HG03139 (cell line): ENCODE measurements around the gene NOTCH1.

ENCODE experiments used
- ATAC-seq: cut with Tn5 transposase; IDR thresholded peaks from one replicate; pipeline ENCODE4 v1.9.1; 2021; ENCODE audit not compliant: unreplicated experiment

The NOTCH1 gene

DNA sequence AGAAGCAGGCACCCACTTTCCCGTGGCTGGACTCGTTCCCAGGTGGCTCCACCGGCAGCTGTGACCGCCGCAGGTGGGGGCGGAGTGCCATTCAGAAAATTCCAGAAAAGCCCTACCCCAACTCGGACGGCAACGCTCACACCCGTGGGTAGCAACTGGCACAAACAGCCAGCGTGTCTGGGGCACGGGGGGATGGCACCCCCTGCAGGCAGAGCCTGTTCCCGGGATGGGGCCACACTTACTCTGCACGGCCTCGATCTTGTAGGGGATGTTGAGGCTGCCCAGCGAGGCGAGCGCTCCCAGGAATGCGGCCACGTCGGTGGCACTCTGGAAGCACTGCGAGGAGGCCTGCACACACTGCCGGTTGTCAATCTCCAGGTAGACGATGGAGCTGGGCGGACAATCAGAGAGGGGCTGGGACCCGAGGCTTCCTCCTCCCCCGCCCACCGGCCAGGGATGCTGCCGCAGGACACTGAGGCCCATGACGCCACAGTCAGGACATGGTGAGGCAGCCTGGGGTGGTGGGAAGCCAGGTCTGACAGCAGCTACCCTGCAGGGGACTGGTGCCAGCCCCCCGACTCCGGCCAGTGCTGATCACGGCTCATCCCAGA lies 42.8 kb downstream of the NOTCH1 start:
- ATAC-seq = no peak

- ATAC-seq = no peak
These were observed 43.7 kb downstream of the NOTCH1 start for GRCh38 chr9:136502196-136502595.

GRCh38 chr9:136501686-136502085 lies 44.2 kb downstream of the NOTCH1 start:
- ATAC-seq = no peak

DNA sequence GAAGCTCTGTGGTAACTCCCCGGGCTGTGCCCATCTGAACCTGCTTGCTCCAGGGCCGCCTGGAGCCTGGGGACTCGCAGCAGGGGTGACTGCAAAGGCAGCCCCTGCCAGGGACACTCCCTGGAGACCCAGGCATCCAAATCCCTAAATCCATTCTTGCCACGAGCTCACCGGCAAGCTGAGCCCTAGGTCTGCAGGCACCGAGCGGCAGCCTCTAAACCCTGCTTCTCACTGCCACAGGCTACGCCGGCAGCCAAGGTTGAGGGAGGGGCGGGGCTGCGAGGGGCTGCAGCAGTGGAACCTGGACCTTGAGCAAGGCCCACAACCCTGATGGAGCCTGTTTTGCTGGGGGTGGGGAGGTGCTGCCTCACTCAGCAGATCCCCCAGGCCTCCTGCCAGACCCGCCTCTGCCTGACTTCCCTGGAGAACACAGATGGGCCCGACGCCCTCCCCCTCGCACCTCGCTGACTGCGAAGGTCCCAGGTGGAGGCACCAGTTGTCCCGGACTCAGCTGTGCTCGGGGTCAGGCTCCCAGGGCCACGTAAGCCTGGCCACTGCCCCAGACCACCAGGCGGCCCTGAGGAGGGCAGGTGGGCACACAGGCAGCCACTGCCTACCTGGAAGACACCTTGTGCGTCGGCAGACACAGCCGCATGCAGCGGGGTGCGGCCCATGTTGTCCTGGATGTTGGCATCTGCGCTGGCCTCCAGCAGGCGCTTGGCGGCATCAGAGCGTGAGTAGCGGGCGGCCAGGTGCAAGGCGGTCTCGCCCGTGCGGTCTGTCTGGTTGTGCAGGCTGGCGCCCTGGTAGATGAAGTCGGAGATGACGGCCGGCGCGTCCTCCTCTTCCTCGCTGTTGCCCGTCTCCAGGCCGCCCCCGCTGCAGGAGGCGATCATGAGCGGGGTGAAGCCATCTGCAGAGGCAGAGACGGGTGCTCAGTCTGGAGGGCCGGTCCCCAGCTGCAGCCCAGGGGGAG lies 45.6 kb downstream of the NOTCH1 start:
- no peak for ATAC-seq

- no peak for ATAC-seq
These were observed 46.5 kb downstream of the NOTCH1 start for GRCh38 chr9:136499071-136499934.

DNA sequence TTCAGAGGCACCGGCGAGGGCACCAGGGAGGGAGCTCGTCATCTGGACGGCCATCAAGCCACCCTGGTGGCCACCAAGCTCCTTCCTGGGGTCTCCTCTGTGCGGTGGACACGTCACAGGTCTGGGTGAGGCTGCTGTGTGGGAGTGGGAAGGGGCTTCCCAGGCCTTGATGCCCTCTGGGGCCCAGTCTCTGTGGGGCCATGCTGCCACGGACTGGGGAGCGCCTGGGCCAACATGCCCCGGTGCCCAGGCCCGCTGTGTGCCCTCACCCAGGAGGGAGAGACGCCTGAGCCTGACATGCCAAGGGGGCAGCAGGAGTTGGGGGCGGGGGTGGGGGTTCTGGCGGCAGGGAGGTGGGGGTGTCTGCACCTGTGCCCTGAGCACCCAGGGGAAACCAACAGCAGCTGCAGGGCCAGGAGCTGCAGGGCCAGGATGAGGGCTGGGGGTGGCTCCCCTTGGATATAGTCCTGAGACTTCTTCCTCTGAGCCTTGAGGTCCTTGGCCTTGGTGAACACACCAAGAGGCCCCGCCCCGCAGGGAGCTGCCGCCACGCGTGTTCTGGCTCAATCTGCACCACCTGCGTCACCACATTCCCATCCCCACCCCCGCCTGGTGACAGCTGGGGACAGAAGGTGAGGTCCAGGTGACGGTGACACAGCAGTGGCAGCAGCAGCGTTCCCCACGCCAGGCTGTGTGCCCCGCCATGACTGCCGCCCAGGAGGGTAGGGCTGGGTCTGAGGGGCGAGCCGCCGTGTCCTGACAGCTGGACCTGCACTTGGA lies 47.7 kb downstream of the NOTCH1 start:
- ATAC-seq = no peak

- no peak for ATAC-seq
These were observed 48.8 kb downstream of the NOTCH1 start for GRCh38 chr9:136496801-136497620.

- no peak for ATAC-seq
These were observed 49.7 kb downstream of the NOTCH1 start for GRCh38 chr9:136496181-136496580.

DNA sequence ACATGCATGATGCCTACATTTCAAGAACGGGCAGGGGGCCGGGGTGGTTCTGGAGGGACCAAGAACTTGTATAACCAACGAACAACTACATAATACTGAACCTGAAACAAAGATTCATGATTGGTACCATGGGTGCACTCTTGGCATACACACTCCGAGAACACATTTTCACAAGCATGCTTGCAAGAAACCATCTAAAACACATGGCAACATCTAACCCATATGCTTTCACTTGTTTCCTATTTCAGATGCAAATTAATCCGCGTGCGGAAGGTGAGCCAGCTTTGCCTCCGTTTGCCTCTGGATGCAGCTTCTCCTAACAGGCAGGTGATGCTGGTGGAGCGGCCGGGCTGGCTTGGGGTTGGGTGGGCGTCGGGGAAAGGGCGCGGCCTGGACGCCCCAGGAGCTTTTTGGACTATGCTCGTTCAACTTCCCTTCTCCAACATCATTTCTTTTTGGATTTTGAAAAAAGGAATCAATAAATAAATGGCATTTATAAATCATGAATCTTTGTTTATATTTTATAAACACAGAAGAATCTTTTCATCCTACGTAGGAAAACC lies 50.5 kb downstream of the NOTCH1 start:
- no peak for ATAC-seq

- ATAC-seq = no peak
These were observed 51.2 kb downstream of the NOTCH1 start for GRCh38 chr9:136494531-136495215.

DNA sequence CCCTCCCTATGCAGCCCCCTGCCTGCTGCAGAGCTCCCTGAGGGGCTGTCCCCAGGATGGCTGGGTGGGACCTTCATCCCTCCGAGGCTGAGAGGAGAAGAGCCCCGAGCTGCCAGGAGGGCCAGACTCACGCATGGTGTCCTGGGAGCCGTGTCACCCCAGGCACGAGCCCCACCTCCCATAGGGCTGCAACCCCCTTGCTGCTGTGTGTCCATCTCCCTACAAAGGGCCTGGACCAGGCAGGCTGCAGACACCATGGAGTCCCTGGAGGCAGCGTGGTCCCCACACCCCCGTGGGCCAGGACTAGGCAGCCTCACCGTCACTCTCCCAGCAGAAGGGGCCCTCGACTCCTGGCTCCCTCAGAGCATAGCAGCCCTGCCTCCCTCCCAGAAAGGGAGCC lies 51.8 kb downstream of the NOTCH1 start:
- no peak for ATAC-seq

- ATAC-seq = no peak
These were observed 52.3 kb downstream of the NOTCH1 start for GRCh38 chr9:136493567-136493971.

DNA sequence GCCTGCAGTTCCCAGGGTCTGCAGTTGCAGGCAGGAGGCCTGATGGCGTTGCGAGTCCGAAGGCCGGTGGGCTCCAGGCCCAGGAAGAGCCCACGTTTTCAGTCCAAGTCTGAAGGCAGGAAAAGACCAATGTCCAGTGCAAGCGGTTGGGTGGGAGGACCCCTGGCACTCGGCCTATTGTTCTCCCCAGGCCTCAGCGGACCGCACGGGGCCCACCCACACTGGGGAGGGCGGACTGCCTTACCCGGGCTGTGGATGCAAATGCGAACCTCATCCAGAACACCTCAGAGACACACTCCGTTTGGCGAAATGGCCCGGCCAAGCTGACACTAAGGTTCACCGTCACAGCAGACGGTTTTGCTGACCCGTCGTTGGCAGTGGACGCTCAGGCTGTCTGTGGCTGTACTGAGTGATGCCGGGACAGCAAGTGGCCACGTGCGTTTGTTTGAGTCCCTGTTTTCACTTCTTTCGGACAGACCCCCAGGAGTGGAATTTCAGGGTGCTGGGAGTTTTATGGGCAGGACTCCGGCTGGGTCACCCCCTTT lies 52.8 kb downstream of the NOTCH1 start:
- ATAC-seq = no peak

DNA sequence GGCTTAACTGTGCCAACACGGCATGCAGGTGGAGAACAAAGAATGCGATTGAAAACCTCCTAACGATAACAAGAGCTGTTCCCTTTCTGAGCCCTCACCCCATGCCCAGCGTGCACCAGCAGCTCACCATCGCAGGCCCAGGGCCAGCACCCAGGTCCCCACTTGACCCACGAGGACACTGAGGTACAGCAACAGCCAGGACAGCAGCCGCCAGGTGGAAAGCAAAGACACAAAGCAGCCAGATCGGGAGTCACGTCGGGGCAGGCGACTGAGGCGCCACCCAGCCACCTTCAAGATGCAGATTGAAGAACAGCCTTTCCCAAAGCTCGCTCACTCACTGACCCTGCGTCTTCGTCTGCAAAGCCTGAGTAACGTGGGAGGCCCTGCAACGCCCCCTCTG lies 56.1 kb downstream of the NOTCH1 start:
- no peak for ATAC-seq

- ATAC-seq = no peak
These were observed 57.3 kb downstream of the NOTCH1 start for GRCh38 chr9:136488247-136489214.

DNA sequence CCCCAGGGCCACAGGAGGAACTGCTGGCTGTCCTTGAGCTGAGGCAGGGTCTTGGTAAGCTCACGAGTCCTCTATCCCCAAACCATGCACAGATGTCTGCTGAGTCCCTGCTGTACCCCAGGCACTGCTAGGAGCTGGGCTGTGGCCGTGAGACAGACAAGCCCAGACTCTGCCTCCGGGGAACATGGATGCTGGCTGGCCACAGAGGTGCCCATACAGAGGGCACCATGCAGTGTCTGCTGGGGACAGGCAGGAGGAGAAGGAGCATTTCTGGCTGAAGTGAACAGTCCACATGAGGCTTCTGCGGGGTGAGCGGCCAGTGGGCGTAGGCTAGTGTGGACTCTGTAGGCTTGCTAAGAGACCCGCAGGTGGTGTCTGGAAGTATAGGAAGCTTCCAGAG lies 58.2 kb downstream of the NOTCH1 start:
- no peak for ATAC-seq

DNA sequence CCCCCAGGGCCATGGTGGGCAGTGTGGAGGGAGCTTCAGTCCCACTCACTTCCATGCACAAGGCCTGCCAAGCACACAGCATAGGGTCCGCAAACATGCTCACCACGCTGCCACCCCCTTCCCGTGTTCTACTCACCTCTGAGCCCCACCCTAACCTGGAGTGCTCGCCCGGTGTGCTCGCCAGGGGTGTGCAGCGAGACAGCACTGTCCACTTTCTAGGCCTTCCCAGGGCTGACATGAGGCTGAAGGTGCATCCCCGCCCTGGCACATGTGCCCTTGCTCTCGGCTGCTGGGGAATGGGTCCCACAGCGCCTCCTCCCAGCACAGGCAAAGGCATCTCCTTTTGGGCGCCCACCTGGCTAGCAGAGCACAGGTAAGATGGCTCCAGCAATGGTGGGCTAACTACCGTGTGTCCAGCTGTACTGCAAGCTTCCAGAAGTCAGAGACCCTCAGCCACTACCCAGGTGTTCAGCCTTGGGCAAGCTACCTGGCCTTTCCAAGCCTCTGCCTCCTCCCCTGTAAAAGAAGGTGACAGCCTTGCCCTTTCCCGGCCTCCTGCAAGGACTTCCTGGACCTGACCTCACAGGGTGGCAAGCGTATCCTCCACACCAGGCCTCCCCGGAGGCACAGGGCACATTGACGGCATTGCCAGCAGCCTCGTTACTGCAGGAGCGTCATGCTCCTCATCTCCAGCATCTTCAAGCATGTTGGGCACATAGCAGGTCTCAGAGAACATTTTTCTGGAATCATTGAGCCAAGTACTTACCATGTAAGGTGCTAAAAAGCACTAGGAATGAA lies 58.8 kb downstream of the NOTCH1 start:
- ATAC-seq = no peak
